HCT116 (cell line): ENCODE measurements around the gene FIP1L1.

Experiments used
- CTCF ChIP-seq, 3 experiments: fragments of 200-600 bp in 1 of 3; sonication (generic) in 1 of 3; IDR thresholded peaks in 2 of 3; conservative IDR thresholded peaks in 1 of 3; 2 replicates each; pipeline ENCODE4 v1.5.1; 2012 to 2017; ENCODE audit warnings: low read depth in 2 of 3, low read length in 2 of 3, antibody characterized with exemption in 1 of 3, borderline replicate concordance in 1 of 3, control low read depth in 1 of 3, mild to moderate bottlenecking in 1 of 3, mixed read lengths in 1 of 3, mixed run types in 1 of 3, moderate library complexity in 1 of 3; ENCODE audit not compliant: insufficient read depth in 1 of 3
- POLR2A ChIP-seq: IDR thresholded peaks from 2 replicates; pipeline ENCODE4 v1.7.0; 2011; ENCODE audit warnings: borderline replicate concordance; ENCODE audit not compliant: insufficient read depth, insufficient read length; ENCODE audit errors: extremely low read depth
- SIN3A ChIP-seq: IDR thresholded peaks from 2 replicates; pipeline ENCODE4 v1.6.1; 2012; ENCODE audit warnings: low read depth

- no peak for TF ChIP-seq SIN3A
- no peak for TF ChIP-seq CTCF (IDR thresholded peaks at IDR 0.05 in 2 of 3, conservative IDR thresholded peaks at IDR 0.05 in 1 of 3; ENCODE audit: borderline replicate concordance in 1 of 3, insufficient read depth in 1 of 3, low read depth in 2 of 3, low read length in 2 of 3)
- no peak for TF ChIP-seq POLR2A
These were observed 123.1 kb downstream of the FIP1L1 start for GRCh38 chr4:53500546-53500945.
